SW480 (cell line): ENCODE data around the gene RNU5B-1.
A peak's percentile ranks its signal among the peaks of the same experiment; 100 is the strongest.

Source experiments
- DNase-seq: peaks from one replicate; pipeline ENCODE4 v3.0.0-alpha.2; 2016; ENCODE audit warnings: low spot score

The RNU5B-1 gene

GRCh38 chr15:65304381-65305149 is at the start of gene RNU5B-1:
TSS of gene RNU5B-1 (plus strand) at chr15:65304677.
- peak; percentile 99 for DNase-seq

GRCh38 chr15:65254758-65255157 is 49.7 kb upstream of the RNU5B-1 start:
- DNase-seq, result no peak

- no peak for DNase-seq
Measured at GRCh38 chr15:65255486-65256140, 48.9 kb upstream of the RNU5B-1 start.

GRCh38 chr15:65258375-65259262 is 45.9 kb upstream of the RNU5B-1 start:
- no peak for DNase-seq

- no peak for DNase-seq
Measured at GRCh38 chr15:65259367-65259797, 45.1 kb upstream of the RNU5B-1 start.

- DNase-seq, result no peak
Measured at GRCh38 chr15:65260968-65261367, 43.5 kb upstream of the RNU5B-1 start.

GRCh38 chr15:65263313-65263712 is 41.2 kb upstream of the RNU5B-1 start:
- no peak for DNase-seq

GRCh38 chr15:65264863-65265430 is 39.5 kb upstream of the RNU5B-1 start:
- DNase-seq, result no peak

GRCh38 chr15:65266469-65266868 is 38.0 kb upstream of the RNU5B-1 start:
- DNase-seq, result no peak

GRCh38 chr15:65268411-65268810 is 36.1 kb upstream of the RNU5B-1 start:
- DNase-seq, result no peak

GRCh38 chr15:65270811-65271545 is 33.5 kb upstream of the RNU5B-1 start:
- peak; percentile 50 for DNase-seq

- no peak for DNase-seq
Measured at GRCh38 chr15:65275104-65275727, 29.3 kb upstream of the RNU5B-1 start.

- peak; percentile 34 for DNase-seq
Measured at GRCh38 chr15:65275728-65276126, 28.8 kb upstream of the RNU5B-1 start.

GRCh38 chr15:65277015-65277414 is 27.5 kb upstream of the RNU5B-1 start:
- DNase-seq, result no peak

GRCh38 chr15:65278480-65278879 is 26.0 kb upstream of the RNU5B-1 start:
- DNase-seq, result no peak

GRCh38 chr15:65285291-65286068 is 19.0 kb upstream of the RNU5B-1 start:
- DNase-seq, result no peak

- DNase-seq, result peak; percentile 58
Measured at GRCh38 chr15:65286069-65286703, 18.3 kb upstream of the RNU5B-1 start.

GRCh38 chr15:65286704-65287519 is 17.6 kb upstream of the RNU5B-1 start, which contains the start of gene PARP16:
TSS of gene PARP16 (minus strand) at chr15:65286883. CDS start at chr15:65286426, 457 bp downstream.
- peak; percentile 94 for DNase-seq

- DNase-seq, result no peak
Measured at GRCh38 chr15:65287520-65287855, 17.0 kb upstream of the RNU5B-1 start.
